Nasal cavity respiratory epithelium epithelial cell of viscerocranial mucosa (primary cell): ENCODE measurements around the gene EPHA4. TPM values are rescaled to one million over a fixed set of nuclear protein-coding genes. Genes with fewer than 3 reads are reported as not detected.

Experiments
- total RNA-seq: library from RNA; depleted of rRNA; stranded (reverse); fragments of >200 nt; gene quantifications from 2 replicates; pipeline ENCODE4 v1.2.3, GENCODE V29; 2014

EPHA4 gene
- total RNA-seq, result 2.7 and 7.6 TPM in 2 replicates

DNA sequence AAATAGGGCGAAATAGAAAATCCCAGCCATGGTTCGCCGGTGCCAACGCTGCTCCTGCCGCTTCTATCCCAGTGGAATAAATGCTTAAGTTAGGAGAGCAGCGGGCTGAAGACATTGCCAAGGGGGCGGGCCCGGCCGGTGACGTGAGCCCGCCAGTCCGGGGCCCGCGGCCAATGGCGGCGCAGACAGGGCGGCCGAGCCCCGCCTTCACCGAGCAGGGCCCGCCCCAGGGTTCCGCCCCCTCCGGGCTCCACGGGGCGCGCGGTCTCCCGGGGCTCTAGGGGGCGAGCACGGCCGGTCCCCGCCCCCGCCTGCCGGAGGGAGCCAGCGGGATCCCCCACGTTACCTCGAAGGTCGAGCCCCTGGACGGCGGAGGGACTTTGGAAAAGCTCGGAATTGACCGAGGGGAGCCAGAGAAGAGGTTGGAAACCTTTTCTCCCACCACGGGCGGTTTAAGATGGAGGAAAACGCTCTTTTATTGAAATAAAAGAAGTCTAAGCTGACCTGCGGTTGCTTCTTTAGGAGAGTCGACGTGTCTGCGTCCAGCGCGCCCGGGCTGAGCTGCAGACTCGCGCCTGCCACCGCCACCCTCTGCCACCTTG is at the start of gene EPHA4:
TSS of gene EPHA4 (minus strand) at position 86 of the 602 bp plus-strand sequence. CDS start at position 30, 56 bp downstream.

